Kidney (tissue), 14 donors: ENCODE measurements around the gene PCK2. TPM values are rescaled to one million over a fixed set of nuclear protein-coding genes. Genes with fewer than 3 reads are reported as not detected.

Source experiments
- DNase-seq, 5 donors: peaks; one replicate each; pipeline ENCODE4 v3.0.0-alpha.2; 2013 to 2020
- FAIRE-seq: peaks from 2 replicates; lab custom pipeline; 2012; peaks lifted over from hg19 to GRCh38; lab: Jason Lieb, UNC
- H3K27ac ChIP-seq, 2 donors: one replicate each; pipeline ENCODE4 v1.7.0; 2013; ENCODE audit warnings: low read depth in 2 of 2, low read length in 2 of 2, inconsistent platforms in 1 of 2
- H3K27me3 ChIP-seq: one replicate; pipeline ENCODE4 v1.7.1; 2013; ENCODE audit warnings: low read length, inconsistent platforms; ENCODE audit not compliant: control insufficient read depth, insufficient read depth
- H3K36me3 ChIP-seq, 3 donors: one replicate each; pipeline versions ENCODE4 v1.7.0 to v1.7.1; 2013; ENCODE audit warnings: low read length in 3 of 3, control low read depth in 1 of 3, inconsistent platforms in 1 of 3; ENCODE audit not compliant: insufficient read depth in 3 of 3, control insufficient read depth in 2 of 3
- H3K4me1 ChIP-seq, 3 donors: one replicate each; pipeline versions ENCODE4 v1.7.0 to v1.7.1; 2013; ENCODE audit warnings: low read length in 3 of 3, inconsistent platforms in 1 of 3, low read depth in 1 of 3; ENCODE audit not compliant: control insufficient read depth in 2 of 3, insufficient read depth in 2 of 3
- H3K4me3 ChIP-seq, 3 donors: one replicate each; pipeline versions ENCODE4 v1.7.0 to v1.8.1; 2013; ENCODE audit warnings: low read length in 3 of 3, control low read depth in 1 of 3, inconsistent platforms in 1 of 3
- H3K9ac ChIP-seq, 3 donors: one replicate each; pipeline versions ENCODE4 v1.7.0 to v1.7.1; 2013; ENCODE audit warnings: low read length in 3 of 3, control low read depth in 1 of 3, inconsistent platforms in 1 of 3
- H3K9me3 ChIP-seq, 3 donors: one replicate each; pipeline versions ENCODE4 v1.7.0 to v1.7.1; 2013; ENCODE audit warnings: low read length in 3 of 3, control low read depth in 1 of 3, inconsistent platforms in 1 of 3; ENCODE audit not compliant: control insufficient read depth in 2 of 3, insufficient read depth in 1 of 3
- CTCF ChIP-seq: IDR thresholded peaks from 3 replicates; pipeline ENCODE4 v1.5.1; 2012; ENCODE audit warnings: mild to moderate bottlenecking, moderate library complexity, borderline replicate concordance; ENCODE audit not compliant: insufficient read depth; ENCODE audit errors: extremely low read depth
- intact Hi-C: fragments of 100-400 bp; cut with DNase I; formaldehyde crosslinking; loops from one replicate; pipeline ENCODE4 v1.11.1; 2022
- polyA plus RNA-seq: library from polyadenylated mRNA; stranded (reverse); fragments of 350-450 nt; fragmentation: Illumina TruSeq; extraction: RNeasy Lipid Tissue Mini Kit (QIAGEN cat#74804); gene quantifications from one replicate; pipeline ENCODE4 v1.2.3, GENCODE V29; 2014; ENCODE audit warnings: low read depth, low replicate concordance; ENCODE audit not compliant: insufficient read depth
- total RNA-seq: library from RNA; stranded (reverse); fragmentation: NEBNext Ultra II Directional; extraction: Animal tissue kit (Norgen Biotek cat#: 25700); gene quantifications from one replicate; pipeline ENCODE4 v1.2.1, GENCODE V29; 2021
- donor health status: control.
- donor health status: control.
- donor health status: control.
- donor health status: control.
- donor health status: control.
- donor health status: DM: yes; HTN: yes; CAD: no.
- donor health status: Normal renal cell carcinoma (clear cell type).

The PCK2 gene
- total and polyA plus RNA-seq, 2 donors from 2014 or later = 36.1 to 140 TPM

GRCh38 chr14:24123424-24124417 is 29.6 kb downstream of the PCK2 start:
- no peak for FAIRE-seq
- intact Hi-C loops = no loop called here

GRCh38 chr14:24126939-24127338 is 32.8 kb downstream of the PCK2 start:
- H3K9ac ChIP-seq = no peak overlapping the region
- FAIRE-seq (no peak), DNase-seq (no peak)
- H3K27ac ChIP-seq = no peak overlapping the region
- TF ChIP-seq CTCF = no peak
- intact Hi-C loops = no loop called here
- no peak overlapping the region for H3K4me3 ChIP-seq
- H3K36me3 ChIP-seq = peaks cover 0 to 17% (median 13%) of the 10 kb centered on the region in 3 donors
- no peaks in the 10 kb centered on the region for H3K9me3 ChIP-seq
- no peaks in the 10 kb centered on the region for H3K27me3 ChIP-seq
- H3K4me1 ChIP-seq = peaks cover 0 to 10% (median 9%) of the 10 kb centered on the region in 3 donors

More at GRCh38 chr14:24123424-24124417, 29.6 kb downstream of the PCK2 start:
- H3K27me3 ChIP-seq = no peaks in the 10 kb centered on the region
- H3K4me1 ChIP-seq = no peaks in the 10 kb centered on the region
- no peak for DNase-seq
- H3K9ac ChIP-seq = no peak overlapping the region
- H3K9me3 ChIP-seq = no peaks in the 10 kb centered on the region
- H3K27ac ChIP-seq = no peak overlapping the region
- no peak overlapping the region for H3K4me3 ChIP-seq
- H3K36me3 ChIP-seq = peaks cover 7 to 44% (median 36%) of the 10 kb centered on the region in 3 donors
- TF ChIP-seq CTCF = no peak

- Histone ChIP-seq H3K27me3 (no peaks in the 10 kb centered on the region), H3K9me3 (no peaks in the 10 kb centered on the region), H3K36me3 (peaks cover 0 to 13% (median 10%) of the 10 kb centered on the region in 3 donors), H3K4me3 (no peak overlapping the region), H3K27ac (no peak overlapping the region), H3K4me1 (peaks cover 0 to 16% (median 10%) of the 10 kb centered on the region in 3 donors), H3K9ac (no peak overlapping the region)
- intact Hi-C loops = no loop called here
- FAIRE-seq = no peak
- DNase-seq = no peak
- no peak for TF ChIP-seq CTCF
These were observed 33.6 kb downstream of the PCK2 start for GRCh38 chr14:24127673-24128072.
